T follicular helper cell (primary cell): ENCODE results near the gene MATCAP1.
A peak's percentile ranks its signal among the peaks of the same experiment; 100 is the strongest.

Experiments
- DNase-seq: peaks from one replicate; pipeline ENCODE4 v3.0.0-alpha.2; 2020; ENCODE audit warnings: low read depth

Gene MATCAP1

GRCh38 chr16:67156143-67156844 lies 27.5 kb downstream of the MATCAP1 start:
- no peak for DNase-seq

- DNase-seq, result peak; percentile 67
Measured at GRCh38 chr16:67155295-67156142, 28.2 kb downstream of the MATCAP1 start.

- DNase-seq, result no peak
Measured at GRCh38 chr16:67154578-67155294, 29.0 kb downstream of the MATCAP1 start.

GRCh38 chr16:67151431-67152097 lies 32.2 kb downstream of the MATCAP1 start:
- no peak for DNase-seq

GRCh38 chr16:67150833-67151396 lies 32.8 kb downstream of the MATCAP1 start, which contains the start of gene B3GNT9:
TSS of gene B3GNT9 (minus strand) at chr16:67150998. CDS start at chr16:67150485, 513 bp downstream.
- no peak for DNase-seq

- no peak for DNase-seq
Measured at GRCh38 chr16:67150047-67150832, 33.5 kb downstream of the MATCAP1 start.

- DNase-seq, result no peak
Measured at GRCh38 chr16:67149276-67150046, 34.3 kb downstream of the MATCAP1 start.

GRCh38 chr16:67148656-67149275 lies 35.0 kb downstream of the MATCAP1 start:
- no peak for DNase-seq

GRCh38 chr16:67148221-67148620 lies 35.5 kb downstream of the MATCAP1 start:
- no peak for DNase-seq

GRCh38 chr16:67147437-67148140 lies 36.2 kb downstream of the MATCAP1 start:
- DNase-seq, result no peak

GRCh38 chr16:67146523-67147357 lies 37.0 kb downstream of the MATCAP1 start:
- DNase-seq, result no peak

- no peak for DNase-seq
Measured at GRCh38 chr16:67145746-67146145, 38.0 kb downstream of the MATCAP1 start.

GRCh38 chr16:67144943-67145342 lies 38.8 kb downstream of the MATCAP1 start:
- DNase-seq, result no peak

GRCh38 chr16:67142342-67142741 lies 41.4 kb downstream of the MATCAP1 start:
- DNase-seq, result no peak

- no peak for DNase-seq
Measured at GRCh38 chr16:67141391-67141790, 42.4 kb downstream of the MATCAP1 start.

- no peak for DNase-seq
Measured at GRCh38 chr16:67137605-67138004, 46.2 kb downstream of the MATCAP1 start.

- no peak for DNase-seq
Measured at GRCh38 chr16:67129422-67129821, 54.3 kb downstream of the MATCAP1 start.

- no peak for DNase-seq
Measured at GRCh38 chr16:67128887-67129286, 54.9 kb downstream of the MATCAP1 start.
